Neural cell (in vitro differentiated cells): Measurements from ENCODE around the gene LARGE1. TPM values are rescaled to one million over a fixed set of nuclear protein-coding genes. Genes with fewer than 3 reads are reported as not detected.

Experiments
- H2AFZ ChIP-seq: fragments of 200-600, 300-800 bp; sonication (generic), shearing (Covaris generic); 2 replicates; pipeline ENCODE4 v1.6.0; 2014; ENCODE audit warnings: low read depth, mild to moderate bottlenecking, antibody characterized with exemption, low read length, moderate library complexity
- H3F3A ChIP-seq: fragments of 200-600 bp; shearing (Covaris generic); 2 replicates; pipeline ENCODE4 v1.6.1; 2016; ENCODE audit warnings: mild to moderate bottlenecking, moderate library complexity, mixed read lengths, antibody characterized with exemption, low read length; ENCODE audit not compliant: insufficient read depth, poor library complexity, severe bottlenecking
- H3K27ac ChIP-seq: fragments of 200-600, 300-800 bp; sonication (generic), shearing (Covaris generic); 2 replicates; pipeline ENCODE4 v1.5.1; 2014; ENCODE audit warnings: mild to moderate bottlenecking, low read length, moderate library complexity
- H3K27me3 ChIP-seq: fragments of 300-800, 200-600 bp; sonication (generic), shearing (Covaris generic); 2 replicates; pipeline ENCODE4 v1.6.0; 2014; ENCODE audit warnings: mild to moderate bottlenecking, low read depth, low read length, moderate library complexity; ENCODE audit not compliant: insufficient read depth
- H3K36me3 ChIP-seq: fragments of 300-800, 200-600 bp; sonication (generic), shearing (Covaris generic); 2 replicates; pipeline ENCODE4 v1.5.1; 2014; ENCODE audit warnings: mild to moderate bottlenecking, antibody characterized with exemption, low read length, moderate library complexity; ENCODE audit not compliant: insufficient read depth
- H3K4me2 ChIP-seq: fragments of 300-800, 200-600 bp; sonication (generic), shearing (Covaris generic); 2 replicates; pipeline ENCODE4 v1.6.0; 2014; ENCODE audit warnings: mild to moderate bottlenecking, low read length
- H3K4me3 ChIP-seq: fragments of 300-800, 200-600 bp; sonication (generic), shearing (Covaris generic); 2 replicates; pipeline ENCODE4 v1.5.1; 2014; ENCODE audit warnings: mild to moderate bottlenecking, low read length, moderate library complexity
- H3K79me2 ChIP-seq: fragments of 200-600 bp; shearing (Covaris generic); replicated peaks from 2 replicates; pipeline ENCODE4 v1.6.0; 2014; ENCODE audit warnings: mild to moderate bottlenecking, low read length, moderate library complexity; ENCODE audit not compliant: insufficient read depth
- H3K9ac ChIP-seq: fragments of 300-800, 200-600 bp; sonication (generic), shearing (Covaris generic); 2 replicates; pipeline ENCODE4 v1.6.1; 2016; ENCODE audit warnings: mild to moderate bottlenecking, low read length, mixed read lengths
- H3K9me2 ChIP-seq: fragments of 200-600 bp; shearing (Covaris generic); 2 replicates; pipeline ENCODE4 v1.6.1; 2016; ENCODE audit warnings: mild to moderate bottlenecking, low read length, mixed read lengths; ENCODE audit not compliant: insufficient read depth
- H3K9me3 ChIP-seq: fragments of 200-600, 300-800 bp; sonication (generic), shearing (Covaris generic); 2 replicates; pipeline ENCODE4 v1.6.1; 2016; ENCODE audit warnings: mild to moderate bottlenecking, mixed run types, low read length, moderate library complexity, mixed read lengths
- H4K20me1 ChIP-seq: fragments of 200-600 bp; shearing (Covaris generic); 2 replicates; pipeline ENCODE4 v1.6.1; 2016; ENCODE audit warnings: mild to moderate bottlenecking, mixed run types; ENCODE audit not compliant: insufficient read depth
- CTCF ChIP-seq: fragments of 450-650 bp; IDR thresholded peaks from 2 replicates; pipeline ENCODE4 v1.5.1; 2014; ENCODE audit warnings: antibody characterized with exemption, mild to moderate bottlenecking, moderate library complexity; ENCODE audit not compliant: poor library complexity, severe bottlenecking
- EP300 ChIP-seq: fragments of 450-650 bp; conservative IDR thresholded peaks from 2 replicates; pipeline ENCODE4 v1.6.1; 2014; ENCODE audit warnings: antibody characterized with exemption, mild to moderate bottlenecking, moderate library complexity; ENCODE audit not compliant: poor library complexity, severe bottlenecking
- EZH2 ChIP-seq: fragments of 200-600, 300-800 bp; shearing (Covaris generic), sonication (generic); IDR thresholded peaks from 2 replicates; pipeline ENCODE4 v1.6.1; 2014; ENCODE audit warnings: antibody characterized with exemption, low read length, borderline replicate concordance, mild to moderate bottlenecking; ENCODE audit not compliant: insufficient read depth, poor library complexity, severe bottlenecking
- MXI1 ChIP-seq: fragments of 450-650 bp; conservative IDR thresholded peaks from 2 replicates; pipeline ENCODE4 v1.6.1; 2014; ENCODE audit warnings: antibody characterized with exemption, mild to moderate bottlenecking; ENCODE audit not compliant: poor library complexity, severe bottlenecking
- POLR2AphosphoS5 ChIP-seq: IDR thresholded peaks from 2 replicates; pipeline ENCODE4 v1.6.1; 2012
- RAD21 ChIP-seq: fragments of 450-650 bp; conservative IDR thresholded peaks from 2 replicates; pipeline ENCODE4 v1.6.1; 2014; ENCODE audit warnings: antibody characterized with exemption, mild to moderate bottlenecking, moderate library complexity
- REST ChIP-seq: IDR thresholded peaks from 2 replicates; pipeline ENCODE4 v1.6.1; 2012; ENCODE audit warnings: borderline replicate concordance
- SMC3 ChIP-seq: fragments of 450-650 bp; conservative IDR thresholded peaks from 2 replicates; pipeline ENCODE4 v1.6.1; 2014; ENCODE audit warnings: antibody characterized with exemption, mild to moderate bottlenecking, moderate library complexity; ENCODE audit not compliant: poor library complexity
- TAF1 ChIP-seq: IDR thresholded peaks from 2 replicates; pipeline ENCODE4 v1.6.1; 2012; ENCODE audit warnings: low read depth
- polyA plus RNA-seq: library from polyadenylated mRNA; depleted of rRNA; stranded (reverse); fragments of >200 nt; gene quantifications from 2 replicates; pipeline ENCODE4 v1.2.3, GENCODE V29; 2014

LARGE1 gene
- polyA plus RNA-seq, 1 donor from 2014 or later, result 27.5 TPM

GRCh38 chr22:33715237-33715985 lies 204.9 kb downstream of the LARGE1 start:
- no peak overlapping the region for H2AFZ ChIP-seq
- no peak overlapping the region for H3K4me3 ChIP-seq
- H3K27me3 ChIP-seq, result no peaks in the 10 kb centered on the region
- H3K27ac ChIP-seq, result no peak overlapping the region
- peaks cover 7% of the 10 kb centered on the region for H3K9me3 ChIP-seq
- H3K9ac ChIP-seq, result no peak overlapping the region
- H4K20me1 ChIP-seq, result no peaks in the 10 kb centered on the region
- H3K36me3 ChIP-seq, result no peaks in the 10 kb centered on the region
- no peak for TF ChIP-seq RAD21
- TF ChIP-seq CTCF, result no peak
- TF ChIP-seq SMC3, result no peak
- no peak for TF ChIP-seq POLR2AphosphoS5
- no peak for TF ChIP-seq EZH2
- no peak for TF ChIP-seq MXI1
- no peak for TF ChIP-seq TAF1
- no peak for TF ChIP-seq EP300
- no peak for TF ChIP-seq REST
- no peaks in the 10 kb centered on the region for H3K79me2 ChIP-seq
- no peak overlapping the region for H3K4me2 ChIP-seq
- H3F3A ChIP-seq, result no peaks in the 10 kb centered on the region
- H3K9me2 ChIP-seq, result no peaks in the 10 kb centered on the region

GRCh38 chr22:33710326-33710725 lies 209.9 kb downstream of the LARGE1 start:
- Histone ChIP-seq H3K9ac (no peak overlapping the region), H2AFZ (no peak overlapping the region), H3K9me3 (peaks cover 7% of the 10 kb centered on the region), H3K79me2 (no peaks in the 10 kb centered on the region), H3K36me3 (no peaks in the 10 kb centered on the region), H4K20me1 (no peaks in the 10 kb centered on the region), H3K4me3 (no peak overlapping the region), H3K27me3 (no peaks in the 10 kb centered on the region), H3K27ac (no peak overlapping the region), H3F3A (no peaks in the 10 kb centered on the region), H3K4me2 (no peak overlapping the region), H3K9me2 (no peaks in the 10 kb centered on the region)
- TF ChIP-seq RAD21 (no peak), EZH2 (no peak), REST (no peak), TAF1 (no peak), CTCF (no peak), POLR2AphosphoS5 (no peak), EP300 (no peak), SMC3 (no peak)
